ENCODE data around the gene BAMBI.

BAMBI gene

GRCh38 chr10:28732091-28732490 lies 54.8 kb downstream of the BAMBI start:
- TF ChIP-seq, protein P1, sequence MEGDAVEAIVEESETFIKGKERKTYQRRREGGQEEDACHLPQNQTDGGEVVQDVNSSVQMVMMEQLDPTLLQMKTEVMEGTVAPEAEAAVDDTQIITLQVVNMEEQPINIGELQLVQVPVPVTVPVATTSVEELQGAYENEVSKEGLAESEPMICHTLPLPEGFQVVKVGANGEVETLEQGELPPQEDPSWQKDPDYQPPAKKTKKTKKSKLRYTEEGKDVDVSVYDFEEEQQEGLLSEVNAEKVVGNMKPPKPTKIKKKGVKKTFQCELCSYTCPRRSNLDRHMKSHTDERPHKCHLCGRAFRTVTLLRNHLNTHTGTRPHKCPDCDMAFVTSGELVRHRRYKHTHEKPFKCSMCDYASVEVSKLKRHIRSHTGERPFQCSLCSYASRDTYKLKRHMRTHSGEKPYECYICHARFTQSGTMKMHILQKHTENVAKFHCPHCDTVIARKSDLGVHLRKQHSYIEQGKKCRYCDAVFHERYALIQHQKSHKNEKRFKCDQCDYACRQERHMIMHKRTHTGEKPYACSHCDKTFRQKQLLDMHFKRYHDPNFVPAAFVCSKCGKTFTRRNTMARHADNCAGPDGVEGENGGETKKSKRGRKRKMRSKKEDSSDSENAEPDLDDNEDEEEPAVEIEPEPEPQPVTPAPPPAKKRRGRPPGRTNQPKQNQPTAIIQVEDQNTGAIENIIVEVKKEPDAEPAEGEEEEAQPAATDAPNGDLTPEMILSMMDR (IDR thresholded peaks at IDR 0.05; ENCODE audit: extremely low read depth, insufficient read depth, missing control alignments), result no peak
- in situ Hi-C loops (cut with MboI; ENCODE audit: low pct_unique_long_range_greater_than_20kb, low sequenced_read_pairs, unreplicated experiment), result no loop called here
- DNase-seq (ENCODE audit: low spot score), result no peak
